ENCODE measurements around the gene LRGUK. TPM values are rescaled to one million over a fixed set of nuclear protein-coding genes. Genes with fewer than 3 reads are reported as not detected.

The LRGUK gene
- total RNA-seq, 1 donor from 2014 or later: 0.11 TPM

- Mint-ChIP-seq H3K9me3 (no peaks in the 10 kb centered on the region), H3K4me1 (ENCODE audit: low read depth) (no peaks in the 10 kb centered on the region), H3K36me3 (ENCODE audit: low read depth) (no peaks in the 10 kb centered on the region), H3K27ac (no peak overlapping the region), H3K4me3 (ENCODE audit: low read depth) (no peak overlapping the region), H3K27me3 (ENCODE audit: low read depth) (no peaks in the 10 kb centered on the region)
- intact Hi-C loops (cut with micrococcal nuclease): no loop called here
- no peak for DNase-seq (ENCODE audit: low spot score)
Measured at GRCh38 chr7:134104166-134104565, 23.0 kb upstream of the LRGUK start.

- DNase-seq (ENCODE audit: low spot score): no peak
- no peaks in the 10 kb centered on the region for H3K27me3 Mint-ChIP-seq (ENCODE audit: low read depth)
- H3K27ac Mint-ChIP-seq: no peak overlapping the region
- no peaks in the 10 kb centered on the region for H3K36me3 Mint-ChIP-seq (ENCODE audit: low read depth)
- no peaks in the 10 kb centered on the region for H3K9me3 Mint-ChIP-seq
- no peak overlapping the region for H3K4me3 Mint-ChIP-seq (ENCODE audit: low read depth)
- H3K4me1 Mint-ChIP-seq (ENCODE audit: low read depth): no peaks in the 10 kb centered on the region
- intact Hi-C loops (cut with micrococcal nuclease): no loop called here
Measured at GRCh38 chr7:134105841-134106240, 21.3 kb upstream of the LRGUK start.

DNA sequence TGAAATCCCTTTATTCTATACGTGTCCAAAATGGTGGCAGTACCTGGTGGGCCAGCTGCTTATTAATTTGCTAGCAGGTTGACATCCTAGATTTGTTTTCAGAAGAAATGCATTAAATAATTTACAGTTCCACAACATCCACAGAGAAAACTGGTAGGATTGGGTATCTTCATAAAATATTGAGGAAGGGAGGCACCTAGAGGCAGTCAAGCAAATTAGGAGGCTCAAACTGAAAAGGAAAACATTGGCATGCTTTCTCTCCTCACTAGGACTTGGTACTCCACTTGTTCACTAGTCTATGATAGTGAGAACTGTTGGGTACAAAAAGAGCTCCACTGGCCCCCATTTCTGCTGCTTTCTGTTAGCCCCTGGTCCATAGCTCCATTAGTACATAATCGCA is 18.3 kb upstream of the LRGUK start:
- H3K36me3 Mint-ChIP-seq (ENCODE audit: low read depth): no peaks in the 10 kb centered on the region
- intact Hi-C loops (cut with micrococcal nuclease): no loop called here
- DNase-seq (ENCODE audit: low spot score): no peak

DNA sequence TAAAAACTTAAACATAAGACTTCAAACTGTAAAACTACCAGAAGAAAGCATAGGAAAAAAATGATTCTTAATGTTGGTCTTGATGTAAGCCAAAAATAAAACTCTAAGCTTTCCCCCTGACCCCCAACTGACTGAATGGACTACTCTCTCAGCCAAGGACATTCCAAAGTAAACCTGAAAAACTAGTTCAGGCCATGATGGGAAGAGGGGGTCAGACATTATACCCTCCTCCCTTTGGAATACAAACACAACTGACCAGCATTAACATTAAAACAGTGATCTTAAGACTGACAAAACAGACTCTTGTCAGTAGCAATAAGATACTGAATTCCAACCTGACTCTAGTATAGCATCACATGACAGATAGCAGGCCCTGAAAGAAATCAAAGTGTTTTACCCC is 13.5 kb upstream of the LRGUK start:
- Mint-ChIP-seq H3K36me3 (ENCODE audit: low read depth) (no peaks in the 10 kb centered on the region), H3K4me3 (ENCODE audit: low read depth) (no peak overlapping the region), H3K9me3 (no peaks in the 10 kb centered on the region), H3K4me1 (ENCODE audit: low read depth) (no peaks in the 10 kb centered on the region), H3K27me3 (ENCODE audit: low read depth) (no peaks in the 10 kb centered on the region), H3K27ac (no peak overlapping the region)
- no peak for DNase-seq (ENCODE audit: low spot score)
- intact Hi-C loops (cut with micrococcal nuclease): no loop called here

More for the DNA sequence above, 18.3 kb upstream of the LRGUK start:
- no peaks in the 10 kb centered on the region for H3K9me3 Mint-ChIP-seq
- H3K4me1 Mint-ChIP-seq (ENCODE audit: low read depth): no peaks in the 10 kb centered on the region
- H3K4me3 Mint-ChIP-seq (ENCODE audit: low read depth): no peak overlapping the region
- no peaks in the 10 kb centered on the region for H3K27me3 Mint-ChIP-seq (ENCODE audit: low read depth)
- H3K27ac Mint-ChIP-seq: no peak overlapping the region

DNA sequence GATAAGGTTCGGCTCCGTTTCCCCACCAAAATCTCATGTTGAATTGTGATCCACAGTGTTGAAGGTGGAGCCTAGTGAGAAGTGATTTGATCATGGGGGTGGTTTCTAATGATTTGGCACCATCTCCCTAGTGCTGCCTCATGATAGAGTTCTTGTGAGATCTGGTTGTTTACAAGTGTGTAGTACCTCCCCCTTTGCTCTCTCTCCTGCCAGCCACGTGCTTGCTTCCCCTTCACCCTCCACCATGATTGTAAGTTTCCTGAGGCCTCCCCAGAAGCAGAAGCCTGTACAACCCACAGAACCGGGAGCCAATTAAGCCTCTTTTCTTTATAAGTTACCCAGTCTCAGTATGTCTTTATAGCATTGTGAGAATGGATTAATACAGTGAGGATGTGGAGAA is 12.1 kb upstream of the LRGUK start:
- Mint-ChIP-seq H3K9me3 (no peaks in the 10 kb centered on the region), H3K27ac (no peak overlapping the region), H3K4me3 (ENCODE audit: low read depth) (no peak overlapping the region), H3K27me3 (ENCODE audit: low read depth) (no peaks in the 10 kb centered on the region), H3K36me3 (ENCODE audit: low read depth) (no peaks in the 10 kb centered on the region), H3K4me1 (ENCODE audit: low read depth) (no peaks in the 10 kb centered on the region)
- intact Hi-C loops (cut with micrococcal nuclease): no loop called here
- DNase-seq (ENCODE audit: low spot score): no peak

DNA sequence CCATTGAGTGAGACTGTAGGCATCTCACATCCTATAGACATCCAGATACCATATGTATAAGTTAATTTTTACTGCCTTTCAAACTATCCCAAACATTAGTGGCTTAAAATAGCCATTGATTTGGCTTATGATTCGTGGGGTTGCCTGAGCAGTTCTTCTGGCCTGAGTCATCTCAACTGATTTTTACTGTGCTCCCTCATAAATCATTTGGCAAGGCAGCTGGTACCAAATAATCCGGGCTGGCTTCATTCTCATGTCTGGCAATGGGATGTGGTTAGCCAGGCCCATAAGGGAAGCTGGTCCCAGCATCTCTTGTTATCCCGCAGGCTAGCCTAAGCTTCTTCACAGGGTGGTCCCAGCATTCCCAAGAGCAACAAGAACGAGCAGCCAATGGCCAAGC is 6.7 kb upstream of the LRGUK start:
- peaks cover 9% of the 10 kb centered on the region for H3K27me3 Mint-ChIP-seq (ENCODE audit: low read depth)
- no peak overlapping the region for H3K27ac Mint-ChIP-seq
- DNase-seq (ENCODE audit: low spot score): no peak
- no peaks in the 10 kb centered on the region for H3K4me1 Mint-ChIP-seq (ENCODE audit: low read depth)
- no peaks in the 10 kb centered on the region for H3K9me3 Mint-ChIP-seq
- intact Hi-C loops (cut with micrococcal nuclease): no loop called here
- no peak overlapping the region for H3K4me3 Mint-ChIP-seq (ENCODE audit: low read depth)
- no peaks in the 10 kb centered on the region for H3K36me3 Mint-ChIP-seq (ENCODE audit: low read depth)

- H3K27me3 Mint-ChIP-seq (ENCODE audit: low read depth): peaks cover 10% of the 10 kb centered on the region
- no peak overlapping the region for H3K4me3 Mint-ChIP-seq (ENCODE audit: low read depth)
- DNase-seq (ENCODE audit: low spot score): no peak
- peaks cover 2% of the 10 kb centered on the region for H3K4me1 Mint-ChIP-seq (ENCODE audit: low read depth)
- H3K9me3 Mint-ChIP-seq: no peaks in the 10 kb centered on the region
- H3K27ac Mint-ChIP-seq: no peak overlapping the region
- H3K36me3 Mint-ChIP-seq (ENCODE audit: low read depth): no peaks in the 10 kb centered on the region
- intact Hi-C loops (cut with micrococcal nuclease): no loop called here
Measured at GRCh38 chr7:134121632-134122139, 5.5 kb upstream of the LRGUK start.

DNA sequence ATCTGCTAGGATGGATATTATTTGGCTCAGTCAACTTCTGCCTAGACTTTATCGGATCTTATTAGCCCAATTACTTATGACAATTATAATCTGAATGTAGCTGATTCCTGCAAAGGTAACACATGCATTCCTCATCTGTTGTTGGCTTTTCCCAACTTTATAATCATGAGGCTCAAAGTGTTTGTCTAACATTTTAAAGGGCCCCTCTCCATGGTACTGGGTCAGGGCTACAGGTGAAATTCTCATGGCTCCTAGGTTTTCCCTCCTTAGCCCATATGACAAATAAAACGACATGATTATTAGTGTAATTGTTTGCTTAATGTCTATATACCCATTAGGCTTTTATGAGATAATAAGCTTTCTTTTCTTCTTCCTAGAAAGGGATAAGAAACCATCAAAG is 4.2 kb upstream of the LRGUK start:
- Mint-ChIP-seq H3K4me3 (ENCODE audit: low read depth) (no peak overlapping the region), H3K9me3 (no peaks in the 10 kb centered on the region), H3K27me3 (ENCODE audit: low read depth) (peaks cover 17% of the 10 kb centered on the region), H3K27ac (no peak overlapping the region), H3K4me1 (ENCODE audit: low read depth) (peaks cover 9% of the 10 kb centered on the region), H3K36me3 (ENCODE audit: low read depth) (no peaks in the 10 kb centered on the region)
- DNase-seq (ENCODE audit: low spot score): no peak
- intact Hi-C loops (cut with micrococcal nuclease): no loop called here

GRCh38 chr7:134126146-134126545 is 994 bp upstream of the LRGUK start:
- DNase-seq (ENCODE audit: low spot score): no peak
- Mint-ChIP-seq H3K27ac (no peak overlapping the region), H3K9me3 (no peaks in the 10 kb centered on the region), H3K36me3 (ENCODE audit: low read depth) (no peaks in the 10 kb centered on the region), H3K4me3 (ENCODE audit: low read depth) (no peak overlapping the region), H3K4me1 (ENCODE audit: low read depth) (peaks cover 10% of the 10 kb centered on the region), H3K27me3 (ENCODE audit: low read depth) (peaks cover 28% of the 10 kb centered on the region)
- intact Hi-C loops (cut with micrococcal nuclease): loop anchor here (2.0 kb wide), 1 partner anchor 1043 kb away; the partner anchor contains the start of gene CHCHD3

- no peak for DNase-seq (ENCODE audit: low spot score)
- Mint-ChIP-seq H3K9me3 (no peaks in the 10 kb centered on the region), H3K36me3 (ENCODE audit: low read depth) (no peaks in the 10 kb centered on the region), H3K27ac (no peak overlapping the region), H3K4me1 (ENCODE audit: low read depth) (peaks cover 10% of the 10 kb centered on the region), H3K4me3 (ENCODE audit: low read depth) (peak overlapping the region; percentile 83), H3K27me3 (ENCODE audit: low read depth) (peaks cover 32% of the 10 kb centered on the region)
- intact Hi-C loops (cut with micrococcal nuclease): loop anchor here (2.0 kb wide), 1 partner anchor 1044 kb away; the partner anchor contains the start of gene CHCHD3
Measured at GRCh38 chr7:134126596-134126965, 559 bp upstream of the LRGUK start.

DNA sequence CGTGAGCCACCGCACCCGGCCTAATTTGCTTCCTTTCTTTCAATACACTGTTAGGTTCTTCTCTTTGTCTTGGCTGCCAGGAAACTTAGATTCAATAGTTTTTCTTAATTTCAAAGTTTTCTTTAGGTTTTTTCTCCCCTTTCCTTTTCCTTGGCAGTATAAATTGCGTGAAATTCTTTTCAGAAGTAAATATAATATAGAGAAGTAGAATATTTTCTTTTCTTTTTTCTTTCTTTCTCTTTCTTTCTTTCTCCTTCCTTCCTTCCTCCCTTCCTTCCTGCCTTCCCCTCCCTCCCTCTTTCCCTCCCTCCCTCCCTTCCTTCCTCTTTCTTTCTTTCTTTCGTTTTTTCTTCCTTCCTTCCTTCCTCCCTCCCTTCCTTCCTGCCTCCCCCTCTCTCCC is 1.7 kb downstream of the LRGUK start:
- H3K4me1 Mint-ChIP-seq (ENCODE audit: low read depth): peaks cover 10% of the 10 kb centered on the region
- H3K27ac Mint-ChIP-seq: no peak overlapping the region
- H3K36me3 Mint-ChIP-seq (ENCODE audit: low read depth): no peaks in the 10 kb centered on the region
- H3K9me3 Mint-ChIP-seq: no peaks in the 10 kb centered on the region
- intact Hi-C loops (cut with micrococcal nuclease): no loop called here
- H3K4me3 Mint-ChIP-seq (ENCODE audit: low read depth): no peak overlapping the region
- no peak for DNase-seq (ENCODE audit: low spot score)
- peaks cover 34% of the 10 kb centered on the region for H3K27me3 Mint-ChIP-seq (ENCODE audit: low read depth)

GRCh38 chr7:134129856-134130523 is 2.9 kb downstream of the LRGUK start:
- no peaks in the 10 kb centered on the region for H3K36me3 Mint-ChIP-seq (ENCODE audit: low read depth)
- H3K9me3 Mint-ChIP-seq: no peaks in the 10 kb centered on the region
- H3K4me1 Mint-ChIP-seq (ENCODE audit: low read depth): peaks cover 10% of the 10 kb centered on the region
- no peak for DNase-seq (ENCODE audit: low spot score)
- no peak overlapping the region for H3K4me3 Mint-ChIP-seq (ENCODE audit: low read depth)
- intact Hi-C loops (cut with micrococcal nuclease): no loop called here
- H3K27ac Mint-ChIP-seq: no peak overlapping the region
- peaks cover 35% of the 10 kb centered on the region for H3K27me3 Mint-ChIP-seq (ENCODE audit: low read depth)

- DNase-seq (ENCODE audit: low spot score): no peak
- Mint-ChIP-seq H3K4me1 (ENCODE audit: low read depth) (no peaks in the 10 kb centered on the region), H3K9me3 (no peaks in the 10 kb centered on the region), H3K36me3 (ENCODE audit: low read depth) (no peaks in the 10 kb centered on the region), H3K27ac (no peak overlapping the region), H3K4me3 (ENCODE audit: low read depth) (no peak overlapping the region), H3K27me3 (ENCODE audit: low read depth) (peaks cover 28% of the 10 kb centered on the region)
- intact Hi-C loops (cut with micrococcal nuclease): no loop called here
Measured at GRCh38 chr7:134134004-134134403, 6.9 kb downstream of the LRGUK start.
